Testis (tissue), 3 donors: ENCODE data around the gene TBC1D22A. TPM values are rescaled to one million over a fixed set of nuclear protein-coding genes. Genes with fewer than 3 reads are reported as not detected.

Experiments
- DNase-seq: peaks from one replicate; pipeline ENCODE4 v3.0.0-alpha.2; 2019
- H3K27ac ChIP-seq, 2 donors: fragments of 200-600 bp; sonication (generic); one replicate each; pipeline ENCODE4 v1.5.1; 2019
- H3K27me3 ChIP-seq: fragments of 200-600 bp; sonication (generic); one replicate; pipeline ENCODE4 v1.5.1; 2019
- H3K36me3 ChIP-seq: fragments of 200-600 bp; sonication (generic); one replicate; pipeline ENCODE4 v1.5.1; 2017; ENCODE audit warnings: low read depth; ENCODE audit errors: missing control alignments
- H3K4me1 ChIP-seq: fragments of 200-600 bp; sonication (generic); one replicate; pipeline ENCODE4 v1.5.1; 2019
- H3K4me3 ChIP-seq, 2 donors: fragments of 200-600 bp; sonication (generic); one replicate each; pipeline ENCODE4 v1.5.1; 2017 to 2019
- H3K9me3 ChIP-seq: fragments of 200-600 bp; sonication (generic); one replicate; pipeline ENCODE4 v1.5.1; 2017
- CTCF ChIP-seq, 3 experiments: fragments of 450-650 bp in 2 of 3; fragments of 200-600 bp in 1 of 3; sonication (generic) in 1 of 3; IDR thresholded peaks; one replicate each; pipeline ENCODE4 v1.5.1; 2016 to 2019; ENCODE audit warnings: antibody characterized with exemption in 3 of 3, mild to moderate bottlenecking in 2 of 3, moderate library complexity in 1 of 3
- POLR2A ChIP-seq: fragments of 450-650 bp; IDR thresholded peaks from one replicate; pipeline ENCODE4 v1.6.1; 2017; ENCODE audit warnings: antibody characterized with exemption, mild to moderate bottlenecking, moderate library complexity
- WGBS, 2 donors: methylation state at CpG; one replicate each; pipeline ENCODE4 v1.1.5; 2018; 5-methylcytosine and 5-hydroxymethylcytosine counted together
- intact Hi-C: fragments of 100-400 bp; cut with DNase I; formaldehyde crosslinking; loops from one replicate; pipeline ENCODE4 v1.15.1; 2023; ENCODE audit warnings: low total_unique reads
- polyA plus RNA-seq: library from polyadenylated mRNA; stranded (reverse); fragments of 350-450 nt; fragmentation: Illumina TruSeq; extraction: RNeasy Lipid Tissue Mini Kit (QIAGEN cat#74804); gene quantifications from one replicate; pipeline ENCODE4 v1.2.3, GENCODE V29; 2014; ENCODE audit warnings: low read depth, low replicate concordance; ENCODE audit not compliant: insufficient read depth
- total RNA-seq, 2 donors: library from RNA; depleted of rRNA; stranded (reverse); fragments of >200 nt; gene quantifications; one replicate each; pipeline ENCODE4 v1.2.3, GENCODE V29; 2016

The TBC1D22A gene
- total and polyA plus RNA-seq, 3 donors from 2014 or later, result 16.6 to 32.8 (median 28.5) TPM

- no peaks in the 10 kb centered on the region for H3K27me3 ChIP-seq
- TF ChIP-seq CTCF (IDR thresholded peaks at IDR 0.05), result no peak
- no peak for TF ChIP-seq POLR2A
- no peaks in the 10 kb centered on the region for H3K36me3 ChIP-seq
- intact Hi-C loops, result no loop called here
- no peak for DNase-seq
- H3K4me1 ChIP-seq, result no peaks in the 10 kb centered on the region
- H3K4me3 ChIP-seq, result no peak overlapping the region
- WGBS, 2 donors, result 88 to 96% methylated on average over 8 of the region's 8 CpGs
- H3K9me3 ChIP-seq, result no peaks in the 10 kb centered on the region
- no peak overlapping the region for H3K27ac ChIP-seq
Observed at GRCh38 chr22:46985507-46985882, 223.0 kb downstream of the TBC1D22A start.

GRCh38 chr22:46986788-46987187 is 224.3 kb downstream of the TBC1D22A start:
- no peaks in the 10 kb centered on the region for H3K9me3 ChIP-seq
- H3K4me1 ChIP-seq, result no peaks in the 10 kb centered on the region
- no peak for TF ChIP-seq POLR2A
- no peak for TF ChIP-seq CTCF (IDR thresholded peaks at IDR 0.05)
- intact Hi-C loops, result no loop called here
- no peak for DNase-seq
- H3K4me3 ChIP-seq, result no peak overlapping the region
- 95 to 97% methylated on average over 9 to 11 of the region's 11 CpGs for WGBS, 2 donors
- no peak overlapping the region for H3K27ac ChIP-seq
- H3K36me3 ChIP-seq, result no peaks in the 10 kb centered on the region
- H3K27me3 ChIP-seq, result no peaks in the 10 kb centered on the region

- no peak for TF ChIP-seq POLR2A
- TF ChIP-seq CTCF (IDR thresholded peaks at IDR 0.05), result no peak
- Histone ChIP-seq H3K9me3 (no peaks in the 10 kb centered on the region), H3K27ac (no peak overlapping the region), H3K4me1 (peaks cover 9% of the 10 kb centered on the region), H3K4me3 (no peak overlapping the region), H3K27me3 (no peaks in the 10 kb centered on the region), H3K36me3 (no peaks in the 10 kb centered on the region)
- intact Hi-C loops, result no loop called here
- WGBS, 2 donors, result 62 to 80% methylated on average over 12 of the region's 12 CpGs
- no peak for DNase-seq
Observed at GRCh38 chr22:46990937-46991550, 228.6 kb downstream of the TBC1D22A start.

- H3K27ac ChIP-seq, result no peak overlapping the region
- TF ChIP-seq CTCF (IDR thresholded peaks at IDR 0.05), result no peak
- no peak for TF ChIP-seq POLR2A
- WGBS, 2 donors, result 87 to 94% methylated on average over 14 of the region's 14 CpGs
- H3K4me3 ChIP-seq, result no peak overlapping the region
- no peaks in the 10 kb centered on the region for H3K27me3 ChIP-seq
- intact Hi-C loops, result no loop called here
- no peaks in the 10 kb centered on the region for H3K9me3 ChIP-seq
- peaks cover 9% of the 10 kb centered on the region for H3K4me1 ChIP-seq
- DNase-seq, result no peak
- H3K36me3 ChIP-seq, result no peaks in the 10 kb centered on the region
Observed at GRCh38 chr22:46991666-46992065, 229.2 kb downstream of the TBC1D22A start.

GRCh38 chr22:46992121-46992731 is 229.8 kb downstream of the TBC1D22A start:
- Histone ChIP-seq H3K4me1 (peaks cover 9% of the 10 kb centered on the region), H3K36me3 (no peaks in the 10 kb centered on the region), H3K27me3 (no peaks in the 10 kb centered on the region), H3K4me3 (no peak overlapping the region), H3K27ac (no peak overlapping the region), H3K9me3 (no peaks in the 10 kb centered on the region)
- DNase-seq, result no peak
- WGBS, 2 donors, result 69 to 75% methylated on average over 10 to 25 of the region's 25 CpGs
- intact Hi-C loops, result no loop called here
- TF ChIP-seq CTCF (IDR thresholded peaks at IDR 0.05), result no peak
- no peak for TF ChIP-seq POLR2A
